HG03139 (cell line): ENCODE data around the gene PRKCA.

Source experiments
- ATAC-seq: cut with Tn5 transposase; IDR thresholded peaks from one replicate; pipeline ENCODE4 v1.9.1; 2021; ENCODE audit not compliant: unreplicated experiment

Gene PRKCA

DNA sequence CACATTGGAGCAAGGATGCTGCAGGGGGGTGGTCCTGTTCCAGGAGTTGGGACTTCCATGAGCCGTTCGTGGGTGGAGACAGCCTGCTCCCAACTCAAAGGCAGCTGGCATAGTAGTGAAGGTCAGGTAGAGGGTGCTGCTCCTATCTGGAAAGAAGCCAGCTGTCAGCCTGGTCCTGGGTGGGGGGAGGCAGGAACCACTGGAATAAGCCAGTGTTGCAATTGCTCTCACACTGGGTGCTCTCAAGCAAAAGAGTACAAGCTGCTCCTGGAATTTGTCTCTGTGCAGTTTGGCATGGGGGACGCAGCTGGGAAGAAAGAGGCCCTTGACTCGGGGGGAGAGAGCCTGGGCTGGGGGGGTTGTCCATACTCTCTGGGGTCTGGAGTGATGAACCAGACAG, 541.2 kb downstream of the PRKCA start:
- ATAC-seq = no peak

DNA sequence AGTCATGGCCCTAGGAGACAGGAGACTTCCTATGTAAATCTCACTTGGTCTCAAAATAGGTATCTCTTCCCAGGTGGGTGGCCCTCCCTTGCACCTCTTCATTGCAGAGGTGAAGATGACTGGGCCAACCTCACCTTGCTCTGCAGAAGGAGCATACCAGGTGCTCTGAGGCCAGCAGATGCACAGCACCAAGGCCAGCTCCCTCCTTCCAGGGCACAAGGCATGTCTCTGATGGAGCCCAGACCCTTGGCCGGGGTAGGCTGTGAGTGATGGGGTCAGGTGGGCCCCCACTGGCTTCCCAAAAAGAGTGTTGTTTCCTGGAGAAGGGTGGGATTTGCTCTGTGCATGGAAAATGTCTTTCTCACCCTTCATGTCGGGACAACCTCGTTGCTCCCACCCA, 545.3 kb downstream of the PRKCA start:
- no peak for ATAC-seq

DNA sequence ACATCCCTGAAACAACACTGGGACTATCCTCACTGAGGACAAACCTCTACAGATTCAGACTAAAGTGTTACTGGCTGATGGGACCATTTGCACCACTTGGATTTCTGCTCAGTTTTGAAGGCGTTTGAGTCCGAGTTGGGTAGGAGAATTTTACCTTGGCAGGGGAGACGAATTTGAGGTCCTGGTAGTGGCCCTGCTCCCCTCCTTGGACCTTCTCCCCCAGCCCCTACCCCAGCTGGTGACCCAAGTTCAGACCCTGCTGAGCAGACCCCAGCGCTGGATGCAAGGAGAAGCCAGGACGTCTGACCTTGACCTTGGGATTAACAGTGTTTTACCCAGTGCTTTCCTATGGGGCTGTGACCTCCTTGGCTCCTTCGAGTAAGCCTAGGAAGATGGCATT, 546.1 kb downstream of the PRKCA start:
- ATAC-seq = no peak

DNA sequence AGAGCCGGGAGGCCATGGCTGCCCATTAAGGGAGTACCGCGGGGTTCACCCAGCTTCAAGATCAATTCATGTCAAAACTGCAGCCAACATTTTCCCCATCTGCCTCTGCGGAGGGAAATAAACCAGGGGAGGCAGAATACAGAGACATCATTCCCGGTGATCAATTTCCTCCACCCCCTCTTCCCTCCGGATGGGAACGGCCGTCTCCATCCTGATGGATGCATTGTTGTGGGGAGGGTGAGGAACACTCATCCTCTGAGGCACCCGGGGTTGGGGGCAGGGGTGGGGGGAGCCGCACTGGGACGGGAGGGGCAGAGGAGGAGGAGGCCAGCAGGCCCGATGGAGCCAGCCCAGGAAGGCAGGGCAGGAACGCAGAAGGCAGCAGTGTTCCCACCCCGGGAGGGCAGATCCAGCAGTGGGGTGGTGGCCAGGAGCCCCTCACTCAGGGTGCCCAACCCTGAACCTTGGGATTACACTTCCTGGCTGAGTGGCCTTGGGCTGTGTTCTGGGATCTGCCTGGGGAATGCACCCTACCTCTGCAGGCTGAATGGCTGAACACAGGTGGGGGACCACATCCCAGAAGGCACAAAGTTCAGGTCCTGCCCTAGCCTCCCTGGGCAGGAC, 546.7 kb downstream of the PRKCA start:
- ATAC-seq = no peak

DNA sequence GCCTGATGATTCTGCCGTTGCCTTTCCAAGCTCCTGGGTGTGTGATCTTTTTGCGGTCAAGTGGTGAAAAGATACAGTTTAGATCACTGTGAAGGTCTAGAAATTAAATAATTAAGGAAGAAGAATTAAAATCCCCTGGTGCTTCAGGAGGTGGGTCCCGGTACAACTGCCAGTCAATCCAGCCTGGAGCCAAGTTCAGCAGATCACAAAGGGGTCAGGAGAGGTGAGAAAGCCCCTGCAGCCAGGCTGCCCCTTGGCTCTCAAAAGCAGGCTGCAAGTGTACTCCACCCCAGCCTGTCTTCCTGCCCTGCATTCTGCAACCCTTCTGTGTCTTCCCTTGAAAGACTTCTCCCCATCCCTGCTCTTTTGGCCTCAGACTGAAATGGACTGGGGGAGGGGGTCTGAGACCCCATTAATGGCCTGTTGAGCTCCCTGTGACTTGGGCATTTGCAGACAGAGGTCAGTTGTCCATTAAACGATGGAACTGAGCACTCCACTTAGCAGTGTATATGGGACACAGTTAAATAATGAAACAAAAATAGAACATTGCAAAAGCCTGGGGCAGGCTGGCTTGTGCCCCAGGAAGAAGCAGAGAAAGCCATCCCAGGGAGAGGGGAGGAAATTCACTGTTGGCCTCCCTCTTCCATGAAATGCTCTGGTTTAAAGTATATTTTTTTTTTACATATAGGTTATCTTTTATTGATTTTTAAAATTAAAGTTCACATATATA, 547.6 kb downstream of the PRKCA start:
- ATAC-seq = no peak

GRCh38 chr17:66850692-66851091, 548.3 kb downstream of the PRKCA start:
- no peak for ATAC-seq

- ATAC-seq = no peak
These were observed 552.8 kb downstream of the PRKCA start for GRCh38 chr17:66855204-66855603.

DNA sequence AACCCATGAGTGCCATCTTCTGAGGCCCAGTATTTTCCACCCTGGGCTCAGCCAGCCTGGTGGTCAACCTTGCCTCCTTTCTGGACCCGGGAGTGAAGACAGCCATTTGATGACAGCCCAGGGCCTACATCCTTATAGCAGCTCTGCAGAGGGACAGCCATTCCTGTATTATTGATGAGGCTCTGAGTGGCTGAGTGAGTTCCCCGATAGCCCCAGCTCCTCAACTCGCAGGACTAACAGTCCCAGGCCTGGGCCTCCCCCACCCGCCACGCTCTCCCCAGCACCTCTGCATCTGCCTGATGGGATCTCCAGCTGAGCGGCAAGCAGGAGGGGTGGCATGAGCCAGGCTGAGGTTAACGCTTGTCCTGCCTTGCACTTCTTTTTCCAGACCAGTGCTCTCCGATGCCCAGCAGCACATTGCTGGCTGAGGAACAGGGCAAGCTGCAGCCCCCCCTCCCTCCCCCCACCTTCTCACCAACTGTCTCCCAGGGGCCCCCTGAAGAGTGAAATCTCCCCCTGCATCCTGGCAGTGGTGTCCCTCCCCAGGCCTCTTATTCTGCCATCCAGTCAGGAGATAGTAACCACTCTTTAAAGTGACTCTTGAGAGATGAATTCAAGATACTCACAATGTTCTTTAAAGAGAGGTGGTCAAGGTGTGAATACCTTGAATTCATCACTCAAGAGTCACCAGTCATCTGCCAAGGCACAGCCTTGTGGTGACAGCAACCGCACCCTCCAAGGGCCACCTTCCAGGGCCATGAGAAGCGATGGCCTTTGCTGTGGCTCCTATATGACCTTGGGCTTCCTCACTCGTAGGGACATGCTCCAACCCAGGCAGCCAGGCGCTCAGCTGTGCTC, 556.0 kb downstream of the PRKCA start:
- ATAC-seq = no peak

DNA sequence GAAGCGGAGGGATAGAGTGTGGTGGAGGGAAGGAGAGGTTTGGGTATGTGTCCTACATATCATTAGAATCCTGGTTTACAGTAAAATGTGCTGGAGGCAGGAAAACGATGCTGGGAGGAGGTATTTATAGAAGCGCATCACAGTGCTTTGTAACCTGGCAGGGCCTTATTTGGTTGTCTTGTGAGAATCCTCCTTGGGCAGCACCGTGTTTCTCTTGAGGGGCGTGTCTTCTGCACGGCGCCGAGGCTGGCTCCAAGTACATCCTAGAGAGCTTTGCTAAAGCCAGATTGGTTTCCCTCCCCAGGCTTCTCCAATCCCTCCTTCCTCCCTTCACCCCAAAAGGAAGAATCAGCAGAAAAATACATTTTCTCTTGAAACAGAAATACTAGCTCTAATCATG, 556.9 kb downstream of the PRKCA start:
- no peak for ATAC-seq

- ATAC-seq = no peak
These were observed 557.8 kb downstream of the PRKCA start for GRCh38 chr17:66860204-66860603.
